ENCODE measurements around the gene FSTL1.

FSTL1 gene

DNA sequence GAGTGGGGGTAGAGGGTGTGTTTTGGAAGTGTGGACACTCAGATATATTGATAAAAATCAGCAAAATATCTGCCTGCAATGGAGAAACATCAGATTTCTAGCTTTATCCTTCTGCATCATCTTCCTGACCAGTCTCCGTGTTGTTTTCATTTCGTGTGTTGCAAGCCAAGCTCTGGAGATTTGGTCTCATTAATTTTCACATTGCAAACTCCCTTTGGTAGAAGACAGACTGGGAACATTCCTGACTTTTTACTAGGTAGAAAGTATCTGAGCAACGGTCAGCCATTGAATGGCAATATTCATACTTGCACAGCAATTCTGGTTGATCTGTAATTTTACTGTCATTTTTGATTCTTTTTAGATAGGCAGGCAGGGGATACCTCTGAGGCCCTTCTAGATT is 30.4 kb downstream of the FSTL1 start:
- H3K4me3 ChIP-seq (ENCODE audit: low read depth, low read length), result no peak overlapping the region
- TF ChIP-seq MYC (IDR thresholded peaks at IDR 0.05; ENCODE audit: low read depth, low read length) (no peak), POLR2A (IDR thresholded peaks at IDR 0.05; ENCODE audit: extremely low read depth, insufficient read length) (no peak)
- TF ChIP-seq, protein P1, sequence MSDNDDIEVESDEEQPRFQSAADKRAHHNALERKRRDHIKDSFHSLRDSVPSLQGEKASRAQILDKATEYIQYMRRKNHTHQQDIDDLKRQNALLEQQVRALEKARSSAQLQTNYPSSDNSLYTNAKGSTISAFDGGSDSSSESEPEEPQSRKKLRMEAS (IDR thresholded peaks at IDR 0.05; ENCODE audit: low read depth, low read length), result no peak
- TF ChIP-seq, protein P2, sequence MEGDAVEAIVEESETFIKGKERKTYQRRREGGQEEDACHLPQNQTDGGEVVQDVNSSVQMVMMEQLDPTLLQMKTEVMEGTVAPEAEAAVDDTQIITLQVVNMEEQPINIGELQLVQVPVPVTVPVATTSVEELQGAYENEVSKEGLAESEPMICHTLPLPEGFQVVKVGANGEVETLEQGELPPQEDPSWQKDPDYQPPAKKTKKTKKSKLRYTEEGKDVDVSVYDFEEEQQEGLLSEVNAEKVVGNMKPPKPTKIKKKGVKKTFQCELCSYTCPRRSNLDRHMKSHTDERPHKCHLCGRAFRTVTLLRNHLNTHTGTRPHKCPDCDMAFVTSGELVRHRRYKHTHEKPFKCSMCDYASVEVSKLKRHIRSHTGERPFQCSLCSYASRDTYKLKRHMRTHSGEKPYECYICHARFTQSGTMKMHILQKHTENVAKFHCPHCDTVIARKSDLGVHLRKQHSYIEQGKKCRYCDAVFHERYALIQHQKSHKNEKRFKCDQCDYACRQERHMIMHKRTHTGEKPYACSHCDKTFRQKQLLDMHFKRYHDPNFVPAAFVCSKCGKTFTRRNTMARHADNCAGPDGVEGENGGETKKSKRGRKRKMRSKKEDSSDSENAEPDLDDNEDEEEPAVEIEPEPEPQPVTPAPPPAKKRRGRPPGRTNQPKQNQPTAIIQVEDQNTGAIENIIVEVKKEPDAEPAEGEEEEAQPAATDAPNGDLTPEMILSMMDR (IDR thresholded peaks at IDR 0.05; ENCODE audit: low read depth, low read length), result no peak
- no peak for DNase-seq (ENCODE audit: low read depth)

DNA sequence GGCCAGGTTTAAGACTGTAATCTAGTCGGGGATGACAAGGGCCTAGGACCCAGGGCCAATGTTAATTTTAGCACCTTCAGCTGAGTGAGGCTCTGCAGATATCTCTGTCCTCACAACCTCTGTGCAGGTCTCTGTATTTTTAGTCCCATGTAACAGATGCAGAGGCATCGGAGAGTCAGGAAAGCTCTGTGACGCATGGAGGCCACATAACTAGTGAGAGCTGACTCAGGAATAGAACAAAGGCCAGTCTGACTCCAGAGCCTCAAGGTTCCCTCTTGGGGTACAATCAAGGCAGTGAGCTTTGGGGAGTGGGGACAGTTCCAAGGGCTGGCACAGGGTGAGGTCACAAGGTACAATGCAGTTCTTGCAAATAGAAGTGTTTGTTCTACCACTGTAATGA is 31.0 kb downstream of the FSTL1 start:
- no peak overlapping the region for H3K4me3 ChIP-seq (ENCODE audit: low read depth, low read length)
- DNase-seq (ENCODE audit: low read depth), result no peak
- no peak for TF ChIP-seq POLR2A (IDR thresholded peaks at IDR 0.05; ENCODE audit: extremely low read depth, insufficient read length)
- TF ChIP-seq, protein P1 (IDR thresholded peaks at IDR 0.05; ENCODE audit: low read depth, low read length), result no peak
- TF ChIP-seq MYC (IDR thresholded peaks at IDR 0.05; ENCODE audit: low read depth, low read length), result no peak
- TF ChIP-seq, protein P2 (IDR thresholded peaks at IDR 0.05; ENCODE audit: low read depth, low read length), result no peak

DNA sequence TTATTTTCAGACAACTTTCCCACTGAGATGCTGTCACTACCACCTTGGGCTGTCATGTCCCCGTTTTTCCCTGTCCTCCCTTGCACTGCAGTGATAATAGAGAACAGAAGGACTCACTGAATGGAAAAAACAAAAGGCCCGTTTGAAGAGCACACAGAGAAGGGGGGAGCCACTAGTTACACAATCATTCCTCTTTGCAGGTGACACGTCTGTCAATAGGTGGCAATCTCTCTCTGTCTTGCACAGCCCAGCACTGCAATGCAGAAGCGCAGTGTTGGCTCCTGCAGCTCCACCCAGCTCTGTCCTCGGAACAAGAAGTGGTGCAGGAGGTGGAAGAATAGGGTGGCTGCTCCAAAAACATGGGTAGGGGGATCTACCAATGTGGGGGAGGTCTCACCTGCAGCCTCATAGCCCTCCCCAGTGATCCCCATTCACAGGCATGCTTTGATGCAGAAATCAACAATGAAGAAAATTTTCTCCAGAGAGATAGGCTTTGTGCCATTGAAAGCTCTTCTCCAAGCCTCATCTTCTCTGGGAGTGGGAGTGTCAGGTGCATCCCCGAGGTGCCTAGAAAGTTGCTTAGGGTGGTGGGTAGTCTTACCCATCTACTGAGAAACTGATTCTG is 31.8 kb downstream of the FSTL1 start:
- peak; percentile 66 for DNase-seq (ENCODE audit: low read depth)
- no peak overlapping the region for H3K4me3 ChIP-seq (ENCODE audit: low read depth, low read length)
- TF ChIP-seq, protein P2 (IDR thresholded peaks at IDR 0.05; ENCODE audit: low read depth, low read length), result peak; percentile 28
- TF ChIP-seq MYC (IDR thresholded peaks at IDR 0.05; ENCODE audit: low read depth, low read length) (peak; percentile 13; the same call in 1 of the 2 replicates), POLR2A (IDR thresholded peaks at IDR 0.05; ENCODE audit: extremely low read depth, insufficient read length) (no peak)
- TF ChIP-seq, protein P1 (IDR thresholded peaks at IDR 0.05; ENCODE audit: low read depth, low read length), result no peak

DNA sequence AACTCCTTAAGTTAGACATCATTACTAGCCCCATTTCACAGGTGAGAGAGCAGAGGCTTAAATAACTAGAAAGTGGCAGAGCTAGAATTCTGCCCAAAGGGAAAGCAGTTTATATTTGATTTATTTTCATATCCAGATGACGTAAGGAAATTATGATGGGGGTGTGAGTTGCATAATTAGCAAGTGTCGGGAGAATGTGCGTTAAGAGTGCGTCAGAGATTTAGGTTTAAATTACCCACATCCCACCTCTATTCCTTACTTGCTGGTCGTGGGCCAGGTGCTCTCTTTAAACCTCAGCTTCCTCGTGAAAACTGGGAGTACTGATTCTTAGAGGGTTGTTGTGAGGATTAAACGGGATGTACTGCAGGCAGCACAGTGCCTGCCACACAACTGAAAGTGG is 32.3 kb downstream of the FSTL1 start:
- no peak for DNase-seq (ENCODE audit: low read depth)
- H3K4me3 ChIP-seq (ENCODE audit: low read depth, low read length), result no peak overlapping the region
- TF ChIP-seq, protein P2 (IDR thresholded peaks at IDR 0.05; ENCODE audit: low read depth, low read length), result no peak
- TF ChIP-seq, protein P1 (IDR thresholded peaks at IDR 0.05; ENCODE audit: low read depth, low read length), result no peak
- no peak for TF ChIP-seq POLR2A (IDR thresholded peaks at IDR 0.05; ENCODE audit: extremely low read depth, insufficient read length)
- TF ChIP-seq MYC (IDR thresholded peaks at IDR 0.05; ENCODE audit: low read depth, low read length), result no peak

DNA sequence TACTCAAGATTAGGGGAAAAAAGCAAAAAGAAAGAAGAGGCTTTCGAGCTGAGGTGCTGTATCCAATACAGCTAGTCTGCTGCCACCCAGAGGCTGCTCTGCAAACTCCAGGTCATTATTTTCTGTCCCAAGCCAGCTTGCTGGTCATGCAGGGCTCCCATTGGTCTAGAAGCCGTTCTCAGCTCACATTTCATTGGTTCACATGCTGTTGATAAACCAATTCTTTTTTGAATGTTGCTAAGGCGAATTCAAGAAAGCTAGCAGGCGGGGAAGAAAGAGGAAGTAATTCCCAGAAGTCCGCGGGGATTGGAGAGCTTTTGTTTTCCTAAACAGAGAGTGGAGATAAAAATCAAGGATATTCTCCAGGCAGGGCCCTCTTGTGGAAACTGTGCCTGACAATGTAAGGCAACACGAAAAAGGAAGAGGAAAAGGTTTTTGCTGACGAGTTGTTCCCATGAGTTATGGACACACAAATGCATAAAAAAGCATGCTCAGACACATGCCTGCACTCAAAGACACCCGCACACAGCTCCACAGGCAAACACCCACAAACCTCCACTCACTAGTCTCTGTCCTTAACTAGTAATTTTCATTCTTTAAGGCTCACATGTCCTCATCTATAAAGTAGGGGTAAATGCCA is 33.4 kb downstream of the FSTL1 start:
- DNase-seq (ENCODE audit: low read depth), result peak; percentile 94
- TF ChIP-seq POLR2A (IDR thresholded peaks at IDR 0.05; ENCODE audit: extremely low read depth, insufficient read length) (no peak), MYC (IDR thresholded peaks at IDR 0.05; ENCODE audit: low read depth, low read length) (no peak; the same call in 1 of the 2 replicates)
- TF ChIP-seq, protein P2 (IDR thresholded peaks at IDR 0.05; ENCODE audit: low read depth, low read length), result peak; percentile 65
- TF ChIP-seq, protein P1 (IDR thresholded peaks at IDR 0.05; ENCODE audit: low read depth, low read length), result peak; percentile 48
- H3K4me3 ChIP-seq (ENCODE audit: low read depth, low read length), result peak overlapping the region; percentile 61
